K562 (cell line): ENCODE results near the gene TTC9C. TPM values are rescaled to one million over a fixed set of nuclear protein-coding genes. Genes with fewer than 3 reads are reported as not detected.
A peak's percentile ranks its signal among the peaks of the same experiment; 100 is the strongest.

Source experiments
- ATAC-seq: fragments of 200-7000 bp; cut with Tn5 transposase; 3 replicates; pipeline ENCODE4 v1.9.1; 2020; ENCODE audit warnings: moderate library complexity
- BruUV-seq: library from RNA; stranded (reverse); fragments of 400-500 nt; replicated peaks from 2 replicates; lab custom pipeline; 2021; lab: Mats Ljungman, UMichigan
- CTCF ChIA-PET: fragments of 300-600 bp; formaldehyde crosslinking; extraction: SDS; loops from one replicate; lab custom pipeline; 2021; ENCODE audit warnings: low intra/inter-chr PET ratio; lab: Yijun Ruan, JAX
- POLR2A ChIA-PET: fragments of 300-600, 350-650 bp; sonication (Branson Sonifier 250); formaldehyde crosslinking; extraction: SDS; loops from one replicate; lab custom pipeline; 2021; ENCODE audit warnings: antibody characterized with exemption, inconsistent platforms; lab: Yijun Ruan, JAX
- DNase-seq, 4 experiments: peaks; one replicate each; pipeline versions ENCODE4 v3.0.0 to v3.0.0-alpha.2; 2011 to 2018; ENCODE audit warnings: low spot score in 3 of 4, mixed read lengths in 3 of 4; ENCODE audit errors: extremely low read depth in 1 of 4
- FAIRE-seq: peaks from 2 replicates; lab custom pipeline; 2011; peaks lifted over from hg19 to GRCh38; lab: Jason Lieb, UNC
- H2AFZ ChIP-seq: 2 replicates; pipeline ENCODE4 v1.6.0; 2011; ENCODE audit warnings: low read depth, low read length, control low read depth, inconsistent platforms
- H3K27ac ChIP-seq: fragments of 200-600 bp; 3 replicates; pipeline ENCODE4 v1.8.0; 2011; ENCODE audit warnings: low read depth, mild to moderate bottlenecking, control low read depth, inconsistent platforms, low read length, moderate library complexity, mixed read lengths; ENCODE audit errors: extremely low read depth
- H3K27me3 ChIP-seq, 2 experiments: fragments of 300-600 bp in 1 of 2; 2 replicates in 1 of 2; 3 replicates in 1 of 2; pipeline versions ENCODE4 v1.6.0 to v1.8.0; 2011; ENCODE audit warnings: inconsistent platforms in 2 of 2, low read length in 2 of 2, mild to moderate bottlenecking in 1 of 2, mixed read lengths in 1 of 2, moderate library complexity in 1 of 2; ENCODE audit not compliant: control insufficient read depth in 2 of 2, insufficient read depth in 2 of 2
- H3K36me3 ChIP-seq: fragments of 300-600 bp; 3 replicates; pipeline ENCODE4 v1.8.0; 2011; ENCODE audit warnings: mild to moderate bottlenecking, low read length, inconsistent platforms; ENCODE audit not compliant: control insufficient read depth, insufficient read depth
- H3K4me1 ChIP-seq, 2 experiments: fragments of 200-600 bp in 1 of 2; replicated peaks in 1 of 2; 2 replicates in 1 of 2; 3 replicates in 1 of 2; pipeline versions ENCODE4 v1.5.1 to v1.8.0; 2011; ENCODE audit warnings: inconsistent platforms in 2 of 2, low read length in 2 of 2, mild to moderate bottlenecking in 1 of 2, mixed read lengths in 1 of 2, moderate library complexity in 1 of 2; ENCODE audit not compliant: control insufficient read depth in 2 of 2, insufficient read depth in 2 of 2
- H3K4me2 ChIP-seq: 2 replicates; pipeline ENCODE4 v1.6.1; 2011; ENCODE audit warnings: low read length, control low read depth, inconsistent platforms, mixed read lengths; ENCODE audit not compliant: insufficient read depth
- H3K4me3 ChIP-seq: fragments of 200-600 bp; sonication (generic), shearing (Covaris generic); 2 replicates; pipeline ENCODE4 v1.5.1; 2016; ENCODE audit warnings: control low read depth, inconsistent platforms
- H3K79me2 ChIP-seq: fragments of 200-600 bp; 3 replicates; pipeline ENCODE4 v1.8.0; 2011; ENCODE audit warnings: low read length, inconsistent platforms; ENCODE audit not compliant: control insufficient read depth, insufficient read depth
- H3K9ac ChIP-seq, 2 experiments: 2 replicates each; pipeline versions ENCODE4 v1.6.0 to v1.6.1; 2011; ENCODE audit warnings: low read depth in 2 of 2, low read length in 2 of 2, control low read depth in 1 of 2, inconsistent platforms in 1 of 2, mild to moderate bottlenecking in 1 of 2, mixed read lengths in 1 of 2; ENCODE audit not compliant: insufficient read depth in 1 of 2
- H3K9me1 ChIP-seq: one replicate; pipeline ENCODE4 v1.6.0; 2011; ENCODE audit warnings: inconsistent platforms, mild to moderate bottlenecking, low read length, moderate library complexity; ENCODE audit not compliant: control insufficient read depth, insufficient read depth
- H3K9me3 ChIP-seq: replicated peaks from 2 replicates; pipeline ENCODE4 v1.5.1; 2011; ENCODE audit warnings: low read depth, low read length, inconsistent platforms; ENCODE audit not compliant: control insufficient read depth, insufficient read depth
- H4K20me1 ChIP-seq: replicated peaks from 2 replicates; pipeline ENCODE4 v1.6.1; 2011; ENCODE audit warnings: low read length, inconsistent platforms, mixed read lengths; ENCODE audit not compliant: control insufficient read depth, insufficient read depth
- ELF1 ChIP-seq: fragments of 200-800 bp; sonication (Bioruptor generic); IDR thresholded peaks from 2 replicates; pipeline ENCODE4 v1.6.1; 2016; ENCODE audit warnings: missing genetic modification characterization, missing compliant biosample characterization
- ELF4 ChIP-seq: fragments of 450-650 bp; formaldehyde crosslinking; IDR thresholded peaks from 2 replicates; pipeline ENCODE4 v1.4.0; 2022; ENCODE audit warnings: missing genetic modification characterization
- ETV6 ChIP-seq, 3 experiments: fragments of 150-350 bp in 1 of 3; sonication (generic) in 1 of 3; formaldehyde crosslinking in 1 of 3; IDR thresholded peaks; 2 replicates each; pipeline versions ENCODE4 v1.6.1 to v1.8.0; 2014 to 2022; ENCODE audit warnings: borderline replicate concordance in 2 of 3, low read depth in 2 of 3, antibody characterized with exemption in 1 of 3, low read length in 1 of 3, mild to moderate bottlenecking in 1 of 3, missing genetic modification reagents in 1 of 3
- HCFC1 ChIP-seq: IDR thresholded peaks from 2 replicates; pipeline ENCODE4 v1.6.1; 2012; ENCODE audit warnings: low read depth, low read length, improper control_type of control experiment
- ILF3 ChIP-seq: fragments of 450-650 bp; IDR thresholded peaks from 2 replicates; pipeline ENCODE4 v1.6.1; 2018; ENCODE audit warnings: antibody characterized with exemption, mild to moderate bottlenecking, moderate library complexity, borderline replicate concordance
- MYNN ChIP-seq, 2 experiments: sonication (generic); formaldehyde crosslinking in 1 of 2; IDR thresholded peaks; 2 replicates each; pipeline versions ENCODE4 v1.5.0 to v1.6.1; 2016 to 2020; ENCODE audit warnings: antibody characterized with exemption in 1 of 2, missing genetic modification reagents in 1 of 2
- RCOR1 ChIP-seq, 2 experiments: IDR thresholded peaks; 2 replicates each; pipeline ENCODE4 v1.6.1; 2012; ENCODE audit warnings: low read depth in 2 of 2, low read length in 2 of 2, borderline replicate concordance in 1 of 2, improper control_type of control experiment in 1 of 2
- SRSF1 ChIP-seq: fragments of 200-400 bp; formaldehyde crosslinking; IDR thresholded peaks from 2 replicates; pipeline ENCODE4 v1.6.1; 2017; ENCODE audit warnings: mild to moderate bottlenecking, low read depth, low read length, moderate library complexity
- SRSF7 ChIP-seq: fragments of 200-400 bp; formaldehyde crosslinking; optimal IDR thresholded peaks from 2 replicates; pipeline ENCODE3; 2017; ENCODE audit warnings: mild to moderate bottlenecking, low read depth, low read length
- TCF7L2 ChIP-seq: fragments of 150-350 bp; IDR thresholded peaks from 2 replicates; pipeline ENCODE4 v1.6.1; 2016; ENCODE audit warnings: low read depth, mild to moderate bottlenecking, low read length, moderate library complexity
- ZC3H4 ChIP-seq: sonication (generic); formaldehyde crosslinking; IDR thresholded peaks from 2 replicates; pipeline ENCODE4 v1.9.0; 2021; ENCODE audit warnings: missing genetic modification reagents, borderline replicate concordance
- ZFP36 ChIP-seq: fragments of 150-350 bp; IDR thresholded peaks from 2 replicates; pipeline ENCODE4 v1.6.1; 2018; ENCODE audit warnings: low read length, low read depth; ENCODE audit not compliant: partially characterized antibody
- ZNF23 ChIP-seq: fragments of 250-450 bp; sonication (Bioruptor Pico); IDR thresholded peaks from 2 replicates; pipeline ENCODE4 v1.4.0; 2020; ENCODE audit warnings: mild to moderate bottlenecking
- WGBS: fragments of 100-300 bp; shearing (Covaris generic); methylation state at CpG from one replicate; pipeline ENCODE4 v1.1.6; 2016; ENCODE audit warnings: low coverage, mixed read lengths; ENCODE audit not compliant: insufficient coverage; ENCODE audit errors: missing lambda C conversion rate; 5-methylcytosine and 5-hydroxymethylcytosine counted together
- in situ Hi-C: fragments of 300-500 bp; cut with MboI; formaldehyde crosslinking; loops from 4 replicates; pipeline ENCODE4 v1.15.0; 2018; ENCODE audit warnings: inconsistent platforms, mixed read lengths
- intact Hi-C: fragments of 100-400 bp; cut with micrococcal nuclease; formaldehyde crosslinking; loops from 2 replicates; pipeline ENCODE4 v1.14.2; 2022
- polyA plus RNA-seq, 8 experiments: library from polyadenylated mRNA; depleted of rRNA in 4 of 8; stranded (reverse) in 5 of 8; unstranded in 3 of 8; fragments of >200 nt; fragmentation: Nextera tagmentation in 2 of 8; fragmentation: Illumina TruSeq in 1 of 8; extraction: Ambion mirVana in 2 of 8; extraction: Trizol in 1 of 8; gene quantifications; 2 replicates each; pipeline versions ENCODE4 v1.2.1 to v1.2.3, GENCODE V29; 2011 to 2014; ENCODE audit warnings: inconsistent platforms in 1 of 8, missing spikeins in 1 of 8
- total RNA-seq, 7 experiments: library from RNA; depleted of rRNA in 6 of 7; stranded (reverse); fragments of >200 nt in 6 of 7; fragmentation: Illumina TruSeq in 2 of 7; extraction: Trizol in 2 of 7; gene quantifications; 2 replicates each; pipeline versions ENCODE4 v1.2.1 to v1.2.3, GENCODE V29; 2011 to 2021; ENCODE audit warnings: low replicate concordance in 1 of 7
- TF ChIP-seq, protein P1 (sequence below): sonication (generic); formaldehyde crosslinking; IDR thresholded peaks from 2 replicates; pipeline ENCODE4 v1.8.0; 2022; ENCODE audit warnings: mild to moderate bottlenecking, missing genetic modification reagents
- TF ChIP-seq, protein P2 (sequence below): fragments of 200-800 bp; sonication (Bioruptor generic); IDR thresholded peaks from 2 replicates; pipeline ENCODE4 v1.6.1; 2017; ENCODE audit warnings: missing genetic modification characterization, missing compliant biosample characterization
- TF ChIP-seq, protein P3 (sequence below): fragments of 250-450 bp; sonication (Bioruptor Pico); IDR thresholded peaks from 2 replicates; pipeline ENCODE4 v1.8.0; 2022; ENCODE audit warnings: moderate library complexity, mild to moderate bottlenecking, inconsistent platforms

TTC9C gene
- total and polyA plus RNA-seq, 9 of the 15 experiments (the other 6 are each of a cell fraction or from before 2014, with no cell fraction given) = 32.8 to 59.0 (median 37.1) TPM

DNA sequence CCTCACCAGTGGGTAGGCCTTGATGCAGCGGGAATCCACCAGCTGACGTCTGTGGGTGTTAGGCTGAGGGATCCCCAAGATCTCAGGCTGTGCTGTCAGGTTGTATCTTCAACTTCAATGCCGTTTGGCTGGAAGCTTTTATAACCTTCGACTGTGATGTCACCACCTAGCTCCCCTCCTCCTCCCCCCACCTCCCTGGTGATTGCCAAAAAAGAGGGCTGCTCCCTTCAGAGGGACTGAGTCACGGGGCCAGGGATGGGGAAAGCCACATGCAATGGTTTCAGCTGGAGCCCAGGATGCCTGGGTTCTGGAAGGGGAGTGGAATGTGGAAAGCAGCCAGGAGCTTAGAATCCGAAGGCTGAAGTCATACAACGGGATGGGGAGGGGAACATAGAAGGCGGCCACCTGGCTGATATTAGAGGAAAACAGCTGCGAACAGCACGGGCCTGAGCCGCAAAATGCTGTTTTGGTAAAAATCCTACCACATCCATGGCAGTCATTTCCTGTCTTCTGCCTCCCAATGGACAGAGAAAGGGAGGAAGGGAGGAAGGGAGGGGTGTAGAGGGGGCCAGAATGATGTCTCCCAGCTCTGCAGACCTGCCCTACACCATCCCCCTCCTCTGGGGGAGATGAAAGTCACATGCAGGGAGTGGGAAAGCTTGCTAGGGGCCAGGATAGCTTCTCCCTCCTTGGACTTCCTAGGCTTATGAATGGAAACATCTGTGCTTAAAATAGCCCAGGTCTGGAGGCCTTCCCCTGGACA lies 38.7 kb upstream of the TTC9C start, which contains the start of gene LRRN4CL:
TSS of gene LRRN4CL (minus strand) at position 110 of the 763 bp plus-strand sequence. CDS start 1,022 bp downstream, outside the sequence.
- peak within 1 kb of the TSS in 1 of 2 experiments; percentile 72; a peak in 1 of 4 replicates for H3K9ac ChIP-seq
- TF ChIP-seq ZFP36 = peak; percentile 59
- TF ChIP-seq, protein P1, sequence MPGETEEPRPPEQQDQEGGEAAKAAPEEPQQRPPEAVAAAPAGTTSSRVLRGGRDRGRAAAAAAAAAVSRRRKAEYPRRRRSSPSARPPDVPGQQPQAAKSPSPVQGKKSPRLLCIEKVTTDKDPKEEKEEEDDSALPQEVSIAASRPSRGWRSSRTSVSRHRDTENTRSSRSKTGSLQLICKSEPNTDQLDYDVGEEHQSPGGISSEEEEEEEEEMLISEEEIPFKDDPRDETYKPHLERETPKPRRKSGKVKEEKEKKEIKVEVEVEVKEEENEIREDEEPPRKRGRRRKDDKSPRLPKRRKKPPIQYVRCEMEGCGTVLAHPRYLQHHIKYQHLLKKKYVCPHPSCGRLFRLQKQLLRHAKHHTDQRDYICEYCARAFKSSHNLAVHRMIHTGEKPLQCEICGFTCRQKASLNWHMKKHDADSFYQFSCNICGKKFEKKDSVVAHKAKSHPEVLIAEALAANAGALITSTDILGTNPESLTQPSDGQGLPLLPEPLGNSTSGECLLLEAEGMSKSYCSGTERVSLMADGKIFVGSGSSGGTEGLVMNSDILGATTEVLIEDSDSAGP (CRISPR knock-in tag) = no peak
- no peak for TF ChIP-seq ELF4 (CRISPR knock-in tag)
- TF ChIP-seq MYNN (IDR thresholded peaks at IDR 0.05) = peak; percentile 22; the same call in 1 of the 2 replicates
- no peak for TF ChIP-seq MYNN (CRISPR knock-in tag; IDR thresholded peaks at IDR 0.05)
- TF ChIP-seq HCFC1 = no peak
- TF ChIP-seq SRSF7 = no peak
- TF ChIP-seq, protein P2, sequence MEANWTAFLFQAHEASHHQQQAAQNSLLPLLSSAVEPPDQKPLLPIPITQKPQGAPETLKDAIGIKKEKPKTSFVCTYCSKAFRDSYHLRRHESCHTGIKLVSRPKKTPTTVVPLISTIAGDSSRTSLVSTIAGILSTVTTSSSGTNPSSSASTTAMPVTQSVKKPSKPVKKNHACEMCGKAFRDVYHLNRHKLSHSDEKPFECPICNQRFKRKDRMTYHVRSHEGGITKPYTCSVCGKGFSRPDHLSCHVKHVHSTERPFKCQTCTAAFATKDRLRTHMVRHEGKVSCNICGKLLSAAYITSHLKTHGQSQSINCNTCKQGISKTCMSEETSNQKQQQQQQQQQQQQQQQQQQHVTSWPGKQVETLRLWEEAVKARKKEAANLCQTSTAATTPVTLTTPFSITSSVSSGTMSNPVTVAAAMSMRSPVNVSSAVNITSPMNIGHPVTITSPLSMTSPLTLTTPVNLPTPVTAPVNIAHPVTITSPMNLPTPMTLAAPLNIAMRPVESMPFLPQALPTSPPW = peak; percentile 25; the same call in 1 of the 2 replicates
- TF ChIP-seq TCF7L2 = no peak
- no peak for TF ChIP-seq SRSF1
- no peak for TF ChIP-seq ZC3H4 (CRISPR knock-in tag)
- TF ChIP-seq ELF1 = no peak
- TF ChIP-seq, protein P3, sequence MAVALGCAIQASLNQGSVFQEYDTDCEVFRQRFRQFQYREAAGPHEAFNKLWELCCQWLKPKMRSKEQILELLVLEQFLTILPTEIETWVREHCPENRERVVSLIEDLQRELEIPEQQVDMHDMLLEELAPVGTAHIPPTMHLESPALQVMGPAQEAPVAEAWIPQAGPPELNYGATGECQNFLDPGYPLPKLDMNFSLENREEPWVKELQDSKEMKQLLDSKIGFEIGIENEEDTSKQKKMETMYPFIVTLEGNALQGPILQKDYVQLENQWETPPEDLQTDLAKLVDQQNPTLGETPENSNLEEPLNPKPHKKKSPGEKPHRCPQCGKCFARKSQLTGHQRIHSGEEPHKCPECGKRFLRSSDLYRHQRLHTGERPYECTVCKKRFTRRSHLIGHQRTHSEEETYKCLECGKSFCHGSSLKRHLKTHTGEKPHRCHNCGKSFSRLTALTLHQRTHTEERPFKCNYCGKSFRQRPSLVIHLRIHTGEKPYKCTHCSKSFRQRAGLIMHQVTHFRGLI (CRISPR knock-in tag) = no peak
- no peak for TF ChIP-seq RCOR1 (IDR thresholded peaks at IDR 0.05; ENCODE audit: borderline replicate concordance in 1 of 2, low read depth in 2 of 2, low read length in 2 of 2)
- TF ChIP-seq ZNF23 = no peak
- TF ChIP-seq ILF3 = no peak
- TF ChIP-seq ETV6 (IDR thresholded peaks at IDR 0.05; ENCODE audit: borderline replicate concordance in 1 of 2, low read depth in 2 of 2, low read length in 1 of 2) = no peak
- TF ChIP-seq ETV6 (CRISPR knock-in tag; IDR thresholded peaks at IDR 0.05; ENCODE audit: borderline replicate concordance) = no peak

More for the DNA sequence above, 38.7 kb upstream of the TTC9C start, which contains the start of gene LRRN4CL:
- WGBS = 76% methylated on average over 8 of the region's 11 CpGs
- Histone ChIP-seq H3K4me1 (peaks cover 0 to 10% of the 10 kb centered on the region in 2 experiments; a peak in 3 of 5 replicates), H3K4me2 (no peak within 1 kb of the TSS), H2AFZ (no peak within 1 kb of the TSS), H3K4me3 (no peak within 1 kb of the TSS), H3K9me3 (no peaks in the 10 kb centered on the region), H3K9me1 (no peaks in the 10 kb centered on the region), H4K20me1 (no peaks in the 10 kb centered on the region), H3K36me3 (peaks cover 38% of the 10 kb centered on the region), H3K79me2 (no peaks in the 10 kb centered on the region), H3K27me3 (no peaks in the 10 kb centered on the region), H3K27ac (no peak within 1 kb of the TSS)
- BruUV-seq = no TSS peak
- in situ Hi-C loops = loop anchor here (5.0 kb wide), 1 partner anchor 297 kb away; no protein-coding TSS in a partner anchor
- ChIA-PET POLR2A (interaction anchor here (0.6 to 2.4 kb wide), 18 partner anchors 9 to 176 kb away, joined by 3 to 12 read pairs (median 4); partner anchors contain the start of genes BSCL2, C11orf98, CSKMT and GNG3), CTCF (no interaction called here)
- DNase-seq = no peak
- FAIRE-seq = no peak
- intact Hi-C loops = loop anchor here (5.0 kb wide), 2 partner anchors 77 to 97 kb away; partner anchors contain the start of genes EML3, ROM1 and TUT1
- ATAC-seq = peak; percentile 69
